Measurements from ENCODE around the gene ATP5PF. TPM values are rescaled to one million over a fixed set of nuclear protein-coding genes. Genes with fewer than 3 reads are reported as not detected.

The ATP5PF gene
- total and polyA plus RNA-seq, 10 of the 15 experiments (the other 5 are each of a cell fraction or from before 2014, with no cell fraction given) = 103 to 1,604 (median 487) TPM

DNA sequence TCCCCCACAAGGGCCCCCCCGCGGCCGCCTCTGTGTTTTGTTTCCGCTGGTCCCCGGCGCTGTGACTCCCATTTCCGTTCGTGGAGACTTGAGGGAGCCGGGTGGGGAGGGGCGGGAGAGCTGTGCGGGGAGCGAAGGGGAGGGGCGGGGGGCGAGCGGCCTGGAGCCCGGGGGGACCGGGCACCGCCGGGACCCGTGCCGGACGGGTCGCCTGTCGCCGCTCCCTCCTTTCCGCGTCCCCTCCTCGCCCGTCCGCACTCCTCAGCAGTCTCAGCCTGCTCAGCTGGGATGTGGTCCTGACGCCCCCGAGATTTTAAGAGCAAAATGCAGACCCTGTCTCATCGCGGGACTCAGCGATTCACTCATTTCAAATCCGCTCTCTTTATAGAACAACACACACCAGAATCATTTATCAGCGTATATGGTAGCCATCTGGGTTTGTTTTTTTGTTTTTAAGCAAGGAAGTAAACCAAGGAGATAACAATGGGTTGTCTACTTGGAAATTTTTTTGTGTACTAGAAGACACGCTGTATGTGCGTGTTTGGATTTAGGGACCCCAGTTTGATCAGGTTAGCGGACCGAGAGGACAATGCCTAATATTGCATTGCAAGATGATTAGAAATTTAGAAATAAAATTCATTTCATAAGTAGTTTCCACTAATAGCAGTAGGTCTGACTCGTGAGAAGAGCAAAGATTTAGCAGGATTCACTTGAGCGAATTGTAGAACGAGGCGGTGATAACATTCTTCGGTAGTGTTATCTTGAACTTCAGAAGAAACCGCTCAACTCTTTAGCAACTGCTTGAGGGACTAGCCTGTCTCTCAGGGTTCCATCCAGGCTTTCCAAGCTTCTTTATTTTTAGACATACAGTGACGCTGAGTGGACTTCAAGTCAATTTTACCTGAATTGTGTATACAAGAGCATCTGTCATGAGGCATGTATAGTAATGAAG, 1.2 kb upstream of the ATP5PF start:
- peak overlapping the region; percentile 95 for H2AFZ ChIP-seq (ENCODE audit: control insufficient read depth, low read depth, low read length)
- ChIA-PET CTCF (interaction anchor here (1.1 to 1.6 kb wide), 3 partner anchors 9 to 128 kb away, joined by 3 to 11 read pairs (median 5); no protein-coding TSS in a partner anchor), POLR2A (interaction anchor here (2.2 kb wide), 1 partner anchor 9 kb away, joined by 12 read pairs; no protein-coding TSS in a partner anchor), RAD21 (ENCODE audit: unreplicated experiment) (interaction anchor here (1.3 to 1.5 kb wide), 3 partner anchors 8 to 128 kb away, joined by 3 to 4 read pairs (median 4); partner anchors contain the start of genes JAM2 and MRPL39), SMC1A (ENCODE audit: uncharacterized antibody, unreplicated experiment) (interaction anchor here (1.2 kb wide), 1 partner anchor 315 kb away, joined by 4 read pairs; no protein-coding TSS in a partner anchor)
- peak; percentile 75 for FAIRE-seq
- no peaks in the 10 kb centered on the region for H3K36me3 ChIP-seq (ENCODE audit: control insufficient read depth in 2 of 2, insufficient read depth in 2 of 2, low read length in 1 of 2)
- peaks cover 92% of the 10 kb centered on the region for H3K79me2 ChIP-seq (ENCODE audit: control insufficient read depth, insufficient read depth, low read length)
- peak overlapping the region; percentile 91 for H3K9ac ChIP-seq (ENCODE audit: control insufficient read depth, insufficient read depth, low read length)
- H3K9me3 ChIP-seq (replicated peaks; ENCODE audit: control insufficient read depth, insufficient read depth, low read length) = no peaks in the 10 kb centered on the region
- TF ChIP-seq EED (IDR thresholded peaks at IDR 0.05; ENCODE audit: low read depth) = 0 out of 2 replicates have a peak, but pooled peaks have one; percentile 15
- no peak for TF ChIP-seq WRNIP1 (IDR thresholded peaks at IDR 0.05; ENCODE audit: borderline replicate concordance, low read depth, low read length)
- TF ChIP-seq, protein P1, sequence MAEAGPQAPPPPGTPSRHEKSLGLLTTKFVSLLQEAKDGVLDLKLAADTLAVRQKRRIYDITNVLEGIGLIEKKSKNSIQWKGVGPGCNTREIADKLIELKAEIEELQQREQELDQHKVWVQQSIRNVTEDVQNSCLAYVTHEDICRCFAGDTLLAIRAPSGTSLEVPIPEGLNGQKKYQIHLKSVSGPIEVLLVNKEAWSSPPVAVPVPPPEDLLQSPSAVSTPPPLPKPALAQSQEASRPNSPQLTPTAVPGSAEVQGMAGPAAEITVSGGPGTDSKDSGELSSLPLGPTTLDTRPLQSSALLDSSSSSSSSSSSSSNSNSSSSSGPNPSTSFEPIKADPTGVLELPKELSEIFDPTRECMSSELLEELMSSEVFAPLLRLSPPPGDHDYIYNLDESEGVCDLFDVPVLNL (IDR thresholded peaks at IDR 0.05; ENCODE audit: low read depth, low read length) = 0 out of 2 replicates have a peak, but pooled peaks have one; percentile 19
- TF ChIP-seq MLLT1 (IDR thresholded peaks at IDR 0.05) = peak; percentile 53; the same call in 1 of the 2 replicates
- TF ChIP-seq CHD2 (IDR thresholded peaks at IDR 0.05; ENCODE audit: borderline replicate concordance, low read depth, low read length) = 0 out of 2 replicates have a peak, but pooled peaks have one; percentile 1
- no peaks in the 10 kb centered on the region for H4K20me1 ChIP-seq (ENCODE audit: control insufficient read depth, insufficient read depth)
- no peaks in the 10 kb centered on the region for H3K27me3 ChIP-seq (replicated peaks in 1 of 2; ENCODE audit: control insufficient read depth in 2 of 2, insufficient read depth in 2 of 2, low read length in 1 of 2)
- intact Hi-C loops (cut with micrococcal nuclease; ENCODE audit: unreplicated experiment) (loop anchor here (1.0 to 10.0 kb wide), 4 partner anchors 129 to 429 kb away; partner anchors contain the start of gene MRPL39), in situ Hi-C loops (cut with MboI) (loop anchor here (10.0 kb wide), 1 partner anchor 321 kb away; no protein-coding TSS in a partner anchor)
- WGBS (ENCODE audit: insufficient coverage, insufficient replicate concordance, low lambda C conversion rate, missing lambda C conversion rate) = 3% methylated on average over 34 of the region's 48 CpGs
- H3K27ac ChIP-seq (ENCODE audit: control insufficient read depth, insufficient read depth) = peak overlapping the region; percentile 97
- peak; percentile 27 for ATAC-seq
- H3K4me2 ChIP-seq (ENCODE audit: control insufficient read depth, insufficient read depth) = peak overlapping the region; percentile 90
- peaks cover 26% of the 10 kb centered on the region for H3K4me1 ChIP-seq (ENCODE audit: control insufficient read depth, insufficient read depth, low read length)
- no peak for DNase-seq (ENCODE audit: low read depth, low spot score)
- peak overlapping the region; percentile 98 for H3K4me3 ChIP-seq
- TSS peak; percentile 53 for BruUV-seq (replicated peaks)
